ENCODE measurements around the gene OCIAD1. TPM values are rescaled to one million over a fixed set of nuclear protein-coding genes. Genes with fewer than 3 reads are reported as not detected.

Gene OCIAD1
- total and polyA plus RNA-seq, 10 of the 15 experiments (the other 5 are each of a cell fraction or from before 2014, with no cell fraction given) = 89.1 to 196 (median 136) TPM

DNA sequence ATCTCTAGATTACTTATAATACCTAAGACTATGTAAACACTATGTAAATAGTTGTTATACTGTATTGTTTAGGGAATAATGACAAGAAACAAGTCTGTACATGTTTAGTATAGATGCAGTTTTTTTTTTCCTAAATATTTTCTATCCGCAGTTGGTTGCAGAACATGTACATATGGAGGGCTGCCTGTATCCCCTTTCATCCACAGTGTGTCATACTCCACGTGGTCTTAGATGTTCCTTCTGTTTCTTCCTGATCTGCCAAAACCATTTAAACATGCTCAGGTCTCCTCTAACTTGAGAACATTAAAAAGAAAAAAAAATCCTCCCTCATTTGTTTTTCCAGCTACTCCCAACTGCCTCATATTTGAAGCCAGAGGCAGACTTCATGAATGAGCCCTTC is 14.0 kb downstream of the OCIAD1 start:
- intact Hi-C loops (cut with micrococcal nuclease; ENCODE audit: unreplicated experiment) = loop anchor here (5.0 kb wide), 1 partner anchor 268 kb away; no protein-coding TSS in a partner anchor
- no peaks in the 10 kb centered on the region for H3K4me1 ChIP-seq (ENCODE audit: control insufficient read depth, insufficient read depth, low read length)
- no peak for TF ChIP-seq TCF7 (IDR thresholded peaks at IDR 0.05; ENCODE audit: borderline replicate concordance)
- no peak for TF ChIP-seq IKZF2 (IDR thresholded peaks at IDR 0.05)
- no peak for TF ChIP-seq ZNF217 (IDR thresholded peaks at IDR 0.05)
- TF ChIP-seq, protein P1, sequence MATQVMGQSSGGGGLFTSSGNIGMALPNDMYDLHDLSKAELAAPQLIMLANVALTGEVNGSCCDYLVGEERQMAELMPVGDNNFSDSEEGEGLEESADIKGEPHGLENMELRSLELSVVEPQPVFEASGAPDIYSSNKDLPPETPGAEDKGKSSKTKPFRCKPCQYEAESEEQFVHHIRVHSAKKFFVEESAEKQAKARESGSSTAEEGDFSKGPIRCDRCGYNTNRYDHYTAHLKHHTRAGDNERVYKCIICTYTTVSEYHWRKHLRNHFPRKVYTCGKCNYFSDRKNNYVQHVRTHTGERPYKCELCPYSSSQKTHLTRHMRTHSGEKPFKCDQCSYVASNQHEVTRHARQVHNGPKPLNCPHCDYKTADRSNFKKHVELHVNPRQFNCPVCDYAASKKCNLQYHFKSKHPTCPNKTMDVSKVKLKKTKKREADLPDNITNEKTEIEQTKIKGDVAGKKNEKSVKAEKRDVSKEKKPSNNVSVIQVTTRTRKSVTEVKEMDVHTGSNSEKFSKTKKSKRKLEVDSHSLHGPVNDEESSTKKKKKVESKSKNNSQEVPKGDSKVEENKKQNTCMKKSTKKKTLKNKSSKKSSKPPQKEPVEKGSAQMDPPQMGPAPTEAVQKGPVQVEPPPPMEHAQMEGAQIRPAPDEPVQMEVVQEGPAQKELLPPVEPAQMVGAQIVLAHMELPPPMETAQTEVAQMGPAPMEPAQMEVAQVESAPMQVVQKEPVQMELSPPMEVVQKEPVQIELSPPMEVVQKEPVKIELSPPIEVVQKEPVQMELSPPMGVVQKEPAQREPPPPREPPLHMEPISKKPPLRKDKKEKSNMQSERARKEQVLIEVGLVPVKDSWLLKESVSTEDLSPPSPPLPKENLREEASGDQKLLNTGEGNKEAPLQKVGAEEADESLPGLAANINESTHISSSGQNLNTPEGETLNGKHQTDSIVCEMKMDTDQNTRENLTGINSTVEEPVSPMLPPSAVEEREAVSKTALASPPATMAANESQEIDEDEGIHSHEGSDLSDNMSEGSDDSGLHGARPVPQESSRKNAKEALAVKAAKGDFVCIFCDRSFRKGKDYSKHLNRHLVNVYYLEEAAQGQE (IDR thresholded peaks at IDR 0.05; ENCODE audit: low read depth, low read length) = no peak
- TF ChIP-seq ZNF24 (IDR thresholded peaks at IDR 0.05) = no peak
- TF ChIP-seq, protein P2, sequence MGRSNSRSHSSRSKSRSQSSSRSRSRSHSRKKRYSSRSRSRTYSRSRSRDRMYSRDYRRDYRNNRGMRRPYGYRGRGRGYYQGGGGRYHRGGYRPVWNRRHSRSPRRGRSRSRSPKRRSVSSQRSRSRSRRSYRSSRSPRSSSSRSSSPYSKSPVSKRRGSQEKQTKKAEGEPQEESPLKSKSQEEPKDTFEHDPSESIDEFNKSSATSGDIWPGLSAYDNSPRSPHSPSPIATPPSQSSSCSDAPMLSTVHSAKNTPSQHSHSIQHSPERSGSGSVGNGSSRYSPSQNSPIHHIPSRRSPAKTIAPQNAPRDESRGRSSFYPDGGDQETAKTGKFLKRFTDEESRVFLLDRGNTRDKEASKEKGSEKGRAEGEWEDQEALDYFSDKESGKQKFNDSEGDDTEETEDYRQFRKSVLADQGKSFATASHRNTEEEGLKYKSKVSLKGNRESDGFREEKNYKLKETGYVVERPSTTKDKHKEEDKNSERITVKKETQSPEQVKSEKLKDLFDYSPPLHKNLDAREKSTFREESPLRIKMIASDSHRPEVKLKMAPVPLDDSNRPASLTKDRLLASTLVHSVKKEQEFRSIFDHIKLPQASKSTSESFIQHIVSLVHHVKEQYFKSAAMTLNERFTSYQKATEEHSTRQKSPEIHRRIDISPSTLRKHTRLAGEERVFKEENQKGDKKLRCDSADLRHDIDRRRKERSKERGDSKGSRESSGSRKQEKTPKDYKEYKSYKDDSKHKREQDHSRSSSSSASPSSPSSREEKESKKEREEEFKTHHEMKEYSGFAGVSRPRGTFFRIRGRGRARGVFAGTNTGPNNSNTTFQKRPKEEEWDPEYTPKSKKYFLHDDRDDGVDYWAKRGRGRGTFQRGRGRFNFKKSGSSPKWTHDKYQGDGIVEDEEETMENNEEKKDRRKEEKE (IDR thresholded peaks at IDR 0.05) = no peak
- no peak for TF ChIP-seq RUNX3 (IDR thresholded peaks at IDR 0.05; ENCODE audit: low read length)
- no peak for TF ChIP-seq TAF1 (IDR thresholded peaks at IDR 0.05; ENCODE audit: borderline replicate concordance, low read depth, low read length)
- TF ChIP-seq NR2C2 (IDR thresholded peaks at IDR 0.05; ENCODE audit: borderline replicate concordance, control insufficient read depth, insufficient read length, low read depth) = no peak
- no peak for TF ChIP-seq YY1 (IDR thresholded peaks at IDR 0.05; ENCODE audit: low read depth, low read length)
- TF ChIP-seq RAD51 (IDR thresholded peaks at IDR 0.05) = no peak
- TF ChIP-seq ZNF207 (IDR thresholded peaks at IDR 0.05; ENCODE audit: borderline replicate concordance) = no peak
- no peak for TF ChIP-seq CBX5 (IDR thresholded peaks at IDR 0.05; ENCODE audit: low read depth)
- no peak for TF ChIP-seq GATAD2B (conservative IDR thresholded peaks at IDR 0.05; ENCODE audit: low read depth)
- TF ChIP-seq SUZ12 (IDR thresholded peaks at IDR 0.05; ENCODE audit: unreplicated experiment) = no peak
- no peak for TF ChIP-seq HDAC2 (IDR thresholded peaks at IDR 0.05)
- ATAC-seq = no peak
- no peak for FAIRE-seq
- H3K9ac ChIP-seq (ENCODE audit: control insufficient read depth, insufficient read depth, low read length) = no peak overlapping the region
- no peak for DNase-seq (ENCODE audit: low read depth, low spot score)
- H3K27ac ChIP-seq (ENCODE audit: control insufficient read depth, insufficient read depth) = no peak overlapping the region
- ChIA-PET RAD21 (ENCODE audit: unreplicated experiment) (no interaction called here), CTCF (interaction anchor here (1.0 kb wide), 1 partner anchor 26 kb away, joined by 3 read pairs; no protein-coding TSS in a partner anchor), SMC1A (ENCODE audit: uncharacterized antibody, unreplicated experiment) (interaction anchor here (2.1 kb wide), 1 partner anchor 12 kb away, joined by 4 read pairs; no protein-coding TSS in a partner anchor), POLR2A (no interaction called here)
- H3K4me2 ChIP-seq (ENCODE audit: control insufficient read depth, insufficient read depth) = no peak overlapping the region
- WGBS (ENCODE audit: insufficient coverage, insufficient replicate concordance, low lambda C conversion rate, missing lambda C conversion rate) = 100% methylated on average over 2 of the region's 2 CpGs
- H3K79me2 ChIP-seq (ENCODE audit: control insufficient read depth, insufficient read depth, low read length) = no peaks in the 10 kb centered on the region; the same call in 1 of the 2 replicates
- no peaks in the 10 kb centered on the region; the same call in 2 of the 3 replicates for H3K9me3 ChIP-seq (replicated peaks; ENCODE audit: control insufficient read depth, insufficient read depth, low read length)
- H3K36me3 ChIP-seq (ENCODE audit: control insufficient read depth in 2 of 2, insufficient read depth in 2 of 2, low read length in 1 of 2) = peaks cover 0 to 30% of the 10 kb centered on the region in 2 experiments
- no peak overlapping the region for H2AFZ ChIP-seq (ENCODE audit: control insufficient read depth, low read depth, low read length)
- no peak overlapping the region for H3K4me3 ChIP-seq
- in situ Hi-C loops (cut with MboI) = no loop called here
- no peaks in the 10 kb centered on the region for H3K27me3 ChIP-seq (replicated peaks in 1 of 2; ENCODE audit: control insufficient read depth in 2 of 2, insufficient read depth in 2 of 2, low read length in 1 of 2)
- no peaks in the 10 kb centered on the region for H4K20me1 ChIP-seq (ENCODE audit: control insufficient read depth, insufficient read depth)
- BruUV-seq (replicated peaks) = no TSS peak

Measured in GM12878 (cell line).